Adrenal gland (tissue), 12 donors: Measurements from ENCODE around the gene LMAN1. TPM values are rescaled to one million over a fixed set of nuclear protein-coding genes. Genes with fewer than 3 reads are reported as not detected.

ENCODE experiments used
- DNase-seq, 7 donors: peaks; one replicate each; pipeline ENCODE4 v3.0.0-alpha.2; 2019 to 2020
- H3K27ac ChIP-seq, 5 donors: fragments of 200-600 bp; sonication (generic) in 4 of 5; 1 replicate in 3 of 5; 2 replicates in 2 of 5; pipeline versions ENCODE4 v1.5.1 to v1.8.0; 2016 to 2020; ENCODE audit warnings: mild to moderate bottlenecking in 1 of 5
- H3K27me3 ChIP-seq: fragments of 200-600 bp; 2 replicates; pipeline ENCODE4 v1.8.0; 2021
- H3K36me3 ChIP-seq, 2 donors: fragments of 200-600 bp; replicated peaks in 1 of 2; 1 replicate in 1 of 2; 2 replicates in 1 of 2; pipeline versions ENCODE4 v1.5.1 to v1.8.0; 2018 to 2022
- H3K4me1 ChIP-seq, 2 donors: fragments of 200-600 bp; replicated peaks in 1 of 2; 1 replicate in 1 of 2; 2 replicates in 1 of 2; pipeline versions ENCODE4 v1.5.1 to v1.8.0; 2018 to 2021
- H3K4me3 ChIP-seq, 4 donors: fragments of 200-600 bp; sonication (generic) in 3 of 4; one replicate each; pipeline ENCODE4 v1.5.1; 2016 to 2018
- H3K9me3 ChIP-seq, 3 donors: fragments of 200-600 bp; sonication (generic) in 1 of 3; replicated peaks in 1 of 3; 1 replicate in 2 of 3; 2 replicates in 1 of 3; pipeline versions ENCODE4 v1.5.1 to v1.8.0; 2016 to 2021
- POLR2A ChIP-seq, 2 donors: fragments of 450-650 bp; IDR thresholded peaks; one replicate each; pipeline ENCODE4 v1.6.1; 2017; ENCODE audit warnings: antibody characterized with exemption in 2 of 2, mild to moderate bottlenecking in 2 of 2, moderate library complexity in 1 of 2
- WGBS, 4 donors: extraction: QIAGEN DNeasy Blood & Tissue Kit in 2 of 4; methylation state at CpG; one replicate each; pipeline versions ENCODE4 v1.1.5 to v1.1.7; 2013 to 2017; 5-methylcytosine and 5-hydroxymethylcytosine counted together
- intact Hi-C, 2 donors: fragments of 100-400 bp; cut with DNase I; formaldehyde crosslinking; loops; one replicate each; pipeline versions ENCODE4 v1.14.1 to v1.15.0; 2022 to 2023
- polyA plus RNA-seq, 3 donors: library from polyadenylated mRNA; stranded (reverse); fragments of 200-250 nt in 2 of 3; fragments of 350-450 nt in 1 of 3; fragmentation: Illumina TruSeq in 1 of 3; extraction: RNeasy Lipid Tissue Mini Kit (QIAGEN cat#74804) in 1 of 3; gene quantifications; one replicate each; pipeline ENCODE4 v1.2.3, GENCODE V29; 2013 to 2014
- total RNA-seq, 9 donors: library from RNA; depleted of rRNA in 4 of 9; stranded (reverse); fragments of >200 nt in 4 of 9; fragments of 120-200 nt in 1 of 9; fragmentation: NEBNext Ultra II Directional in 1 of 9; extraction: Animal tissue kit (Norgen Biotek cat#: 25700) in 1 of 9; gene quantifications; one replicate each; pipeline versions ENCODE4 v1.1.0 to v1.2.4, GENCODE V29; 2013 to 2023
- TF ChIP-seq, protein P1 (sequence below), 6 experiments: fragments of 450-650 bp in 4 of 6; fragments of 200-600 bp in 2 of 6; sonication (generic) in 1 of 6; IDR thresholded peaks; 1 replicate in 5 of 6; 2 replicates in 1 of 6; pipeline versions ENCODE4 v1.5.1 to v1.8.0; 2016 to 2021; ENCODE audit warnings: antibody characterized with exemption in 6 of 6, mild to moderate bottlenecking in 2 of 6, moderate library complexity in 1 of 6
- donor health status: healthy with polysubstance abuse.
- donor health status: Bipolar disorder and iron deficiency.
- donor health status: DM: yes; HTN: yes; CAD: no.
- donor health status: DM: no; HTN: no; CAD: no.
- donor health status: DM: no; HTN: no; CAD: no.
- donor health status: DM: yes; HTN: yes; CAD: no.

Gene LMAN1
- total and polyA plus RNA-seq, 12 donors, result 14.3 to 186 (median 89.3) TPM

DNA sequence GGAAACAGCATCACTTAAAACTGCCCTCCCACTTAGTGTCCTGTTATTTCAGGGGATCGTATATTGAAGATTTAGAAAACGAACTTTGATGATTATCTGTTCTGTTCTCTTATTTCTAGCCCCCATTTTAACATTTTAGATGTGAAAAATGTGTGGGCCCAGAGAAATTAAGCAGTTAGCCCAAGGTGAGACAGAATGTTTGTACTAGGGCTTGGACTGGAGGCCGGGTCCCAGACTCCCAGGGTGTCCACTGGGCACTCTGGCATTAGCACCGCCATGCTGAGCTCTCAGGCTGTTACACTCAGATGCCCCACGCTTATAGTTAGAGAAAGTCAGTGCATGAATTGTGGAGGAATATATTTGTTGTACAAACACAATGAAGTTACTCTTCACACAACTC, 80.3 kb downstream of the LMAN1 start:
- TF ChIP-seq, protein P1, sequence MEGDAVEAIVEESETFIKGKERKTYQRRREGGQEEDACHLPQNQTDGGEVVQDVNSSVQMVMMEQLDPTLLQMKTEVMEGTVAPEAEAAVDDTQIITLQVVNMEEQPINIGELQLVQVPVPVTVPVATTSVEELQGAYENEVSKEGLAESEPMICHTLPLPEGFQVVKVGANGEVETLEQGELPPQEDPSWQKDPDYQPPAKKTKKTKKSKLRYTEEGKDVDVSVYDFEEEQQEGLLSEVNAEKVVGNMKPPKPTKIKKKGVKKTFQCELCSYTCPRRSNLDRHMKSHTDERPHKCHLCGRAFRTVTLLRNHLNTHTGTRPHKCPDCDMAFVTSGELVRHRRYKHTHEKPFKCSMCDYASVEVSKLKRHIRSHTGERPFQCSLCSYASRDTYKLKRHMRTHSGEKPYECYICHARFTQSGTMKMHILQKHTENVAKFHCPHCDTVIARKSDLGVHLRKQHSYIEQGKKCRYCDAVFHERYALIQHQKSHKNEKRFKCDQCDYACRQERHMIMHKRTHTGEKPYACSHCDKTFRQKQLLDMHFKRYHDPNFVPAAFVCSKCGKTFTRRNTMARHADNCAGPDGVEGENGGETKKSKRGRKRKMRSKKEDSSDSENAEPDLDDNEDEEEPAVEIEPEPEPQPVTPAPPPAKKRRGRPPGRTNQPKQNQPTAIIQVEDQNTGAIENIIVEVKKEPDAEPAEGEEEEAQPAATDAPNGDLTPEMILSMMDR (IDR thresholded peaks at IDR 0.05), result no peak
- TF ChIP-seq POLR2A (IDR thresholded peaks at IDR 0.05), result no peak
- H3K27ac ChIP-seq, result no peak overlapping the region
- H3K36me3 ChIP-seq, result no peaks in the 10 kb centered on the region
- DNase-seq, result no peak
- H3K4me3 ChIP-seq, result no peak overlapping the region
- intact Hi-C loops, result no loop called here
- peaks cover 54% of the 10 kb centered on the region for H3K27me3 ChIP-seq
- H3K4me1 ChIP-seq, result peaks cover 0 to 1% of the 10 kb centered on the region in 2 donors
- H3K9me3 ChIP-seq, result no peaks in the 10 kb centered on the region
- 65 to 71% (median 70%) methylated on average over 5 of the region's 5 CpGs for WGBS, 4 donors

Other genes starting within 250 kb of the LMAN1 start
- gene SEC11C, start 219.4 kb downstream of the LMAN1 start, total RNA-seq, result 100 to 1,000 TPM in 3 of 9 donors, 10 to 100 TPM in 6; 41.7 to 146 (median 66.5) TPM
- gene SEC11C, start 219.4 kb downstream of the LMAN1 start, polyA plus RNA-seq, result 100 to 1,000 TPM in 1 of 3 donors, 10 to 100 TPM in 2; 31.5 to 392 (median 31.9) TPM
- under 1 TPM in 1 of 9 donors, not detected in 8; 0.74 TPM for gene GRP, start 139.1 kb downstream of the LMAN1 start, total RNA-seq
- gene GRP, start 139.1 kb downstream of the LMAN1 start, polyA plus RNA-seq, result 1 to 10 TPM in 1 of 3 donors, under 1 TPM in 1, not detected in 1; 0.20 to 1.2 TPM
- gene RAX, start 85.8 kb downstream of the LMAN1 start, total RNA-seq, result not detected
- gene RAX, start 85.8 kb downstream of the LMAN1 start, polyA plus RNA-seq, result not detected
- gene CPLX4, start 40.6 kb downstream of the LMAN1 start, total RNA-seq, result under 1 TPM in 1 of 9 donors, not detected in 8; 0.11 TPM
- gene CPLX4, start 40.6 kb downstream of the LMAN1 start, polyA plus RNA-seq, result not detected